Upper lobe of right lung (tissue), 1 donor: ENCODE results near the gene ONECUT2. TPM values are rescaled to one million over a fixed set of nuclear protein-coding genes. Genes with fewer than 3 reads are reported as not detected.

ENCODE experiments used
- ATAC-seq: fragments of 200-7000 bp; cut with Tn5 transposase; one replicate; pipeline ENCODE4 v1.9.1; 2020; ENCODE audit warnings: mild to moderate bottlenecking, moderate library complexity
- DNase-seq: peaks from one replicate; pipeline ENCODE4 v3.0.0-alpha.2; 2020
- H3K27ac ChIP-seq: fragments of 200-600 bp; one replicate; pipeline ENCODE4 v1.8.0; 2022
- H3K27me3 ChIP-seq: fragments of 200-600 bp; one replicate; pipeline ENCODE4 v1.8.0; 2022; ENCODE audit warnings: mild to moderate bottlenecking
- H3K36me3 ChIP-seq: fragments of 200-600 bp; one replicate; pipeline ENCODE4 v1.8.0; 2022
- H3K4me1 ChIP-seq: fragments of 200-600 bp; one replicate; pipeline ENCODE4 v1.8.0; 2022
- H3K4me3 ChIP-seq: fragments of 200-600 bp; one replicate; pipeline ENCODE4 v1.8.0; 2022; ENCODE audit warnings: mild to moderate bottlenecking
- H3K9me3 ChIP-seq: fragments of 200-600 bp; one replicate; pipeline ENCODE4 v1.8.0; 2022
- intact Hi-C: fragments of 100-400 bp; cut with DNase I; formaldehyde crosslinking; loops from one replicate; pipeline ENCODE4 v1.11.0; 2022
- total RNA-seq: library from RNA; stranded (reverse); fragmentation: NEBNext Ultra II Directional; extraction: Animal tissue kit (Norgen Biotek cat#: 25700); gene quantifications from one replicate; pipeline ENCODE4 v1.2.1, GENCODE V29; 2021
- TF ChIP-seq, protein P1 (sequence below): fragments of 200-600 bp; IDR thresholded peaks from one replicate; pipeline ENCODE4 v1.8.0; 2022; ENCODE audit warnings: antibody characterized with exemption
- donor health status: DM: no; HTN: yes; CAD: no; lungs with severe emphysema.

ONECUT2 gene
- total RNA-seq, 1 donor from 2014 or later = 0.03 TPM

DNA sequence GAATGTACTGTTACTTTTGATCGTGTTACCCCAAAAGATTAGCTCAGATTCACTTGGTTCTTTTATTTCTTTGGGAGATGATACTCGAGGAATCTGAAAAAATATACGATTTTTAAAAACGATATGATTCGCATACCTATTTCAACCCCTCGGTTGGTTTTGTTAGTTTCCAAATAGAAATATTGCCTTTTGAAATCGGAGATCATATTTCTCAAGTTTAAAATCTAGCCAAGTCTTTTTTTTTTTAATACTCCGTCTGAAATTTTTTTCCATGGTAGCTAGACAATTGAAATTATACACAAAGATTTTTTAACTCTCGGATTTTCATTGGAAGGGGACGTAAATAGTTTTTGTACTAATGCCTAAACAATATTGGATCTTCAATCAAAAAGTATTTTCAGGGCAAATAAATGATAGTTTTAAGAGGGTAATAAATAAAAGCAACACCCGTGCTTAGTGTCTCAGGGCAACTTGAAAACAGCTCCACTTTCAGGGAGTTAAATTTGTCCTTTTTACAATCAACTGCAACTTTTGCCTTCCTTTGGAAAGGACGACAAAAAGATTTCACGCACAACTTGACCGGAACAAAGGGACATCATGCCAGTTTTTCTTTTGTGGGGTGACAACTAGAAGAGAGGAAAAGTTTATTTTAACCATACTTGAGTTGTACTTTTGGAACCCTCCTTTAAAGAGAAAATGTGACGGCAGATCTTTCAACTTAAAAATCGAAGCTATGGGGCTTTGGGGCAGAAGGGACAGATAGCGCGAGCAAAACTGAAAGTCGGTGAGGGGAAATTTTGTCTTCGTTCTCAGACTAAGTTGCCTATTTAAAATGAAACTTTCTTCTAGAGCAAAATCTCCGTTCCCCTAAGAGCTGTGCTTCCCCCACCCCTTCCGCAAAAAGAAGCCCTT, 5.8 kb upstream of the ONECUT2 start:
- ATAC-seq (no peak), DNase-seq (no peak)
- H3K27ac ChIP-seq = no peak overlapping the region
- TF ChIP-seq, protein P1, sequence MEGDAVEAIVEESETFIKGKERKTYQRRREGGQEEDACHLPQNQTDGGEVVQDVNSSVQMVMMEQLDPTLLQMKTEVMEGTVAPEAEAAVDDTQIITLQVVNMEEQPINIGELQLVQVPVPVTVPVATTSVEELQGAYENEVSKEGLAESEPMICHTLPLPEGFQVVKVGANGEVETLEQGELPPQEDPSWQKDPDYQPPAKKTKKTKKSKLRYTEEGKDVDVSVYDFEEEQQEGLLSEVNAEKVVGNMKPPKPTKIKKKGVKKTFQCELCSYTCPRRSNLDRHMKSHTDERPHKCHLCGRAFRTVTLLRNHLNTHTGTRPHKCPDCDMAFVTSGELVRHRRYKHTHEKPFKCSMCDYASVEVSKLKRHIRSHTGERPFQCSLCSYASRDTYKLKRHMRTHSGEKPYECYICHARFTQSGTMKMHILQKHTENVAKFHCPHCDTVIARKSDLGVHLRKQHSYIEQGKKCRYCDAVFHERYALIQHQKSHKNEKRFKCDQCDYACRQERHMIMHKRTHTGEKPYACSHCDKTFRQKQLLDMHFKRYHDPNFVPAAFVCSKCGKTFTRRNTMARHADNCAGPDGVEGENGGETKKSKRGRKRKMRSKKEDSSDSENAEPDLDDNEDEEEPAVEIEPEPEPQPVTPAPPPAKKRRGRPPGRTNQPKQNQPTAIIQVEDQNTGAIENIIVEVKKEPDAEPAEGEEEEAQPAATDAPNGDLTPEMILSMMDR = no peak
- H3K4me1 ChIP-seq = no peaks in the 10 kb centered on the region
- H3K36me3 ChIP-seq = no peaks in the 10 kb centered on the region
- H3K4me3 ChIP-seq = no peak overlapping the region
- H3K27me3 ChIP-seq = peaks cover 97% of the 10 kb centered on the region
- intact Hi-C loops = no loop called here
- no peaks in the 10 kb centered on the region for H3K9me3 ChIP-seq

DNA sequence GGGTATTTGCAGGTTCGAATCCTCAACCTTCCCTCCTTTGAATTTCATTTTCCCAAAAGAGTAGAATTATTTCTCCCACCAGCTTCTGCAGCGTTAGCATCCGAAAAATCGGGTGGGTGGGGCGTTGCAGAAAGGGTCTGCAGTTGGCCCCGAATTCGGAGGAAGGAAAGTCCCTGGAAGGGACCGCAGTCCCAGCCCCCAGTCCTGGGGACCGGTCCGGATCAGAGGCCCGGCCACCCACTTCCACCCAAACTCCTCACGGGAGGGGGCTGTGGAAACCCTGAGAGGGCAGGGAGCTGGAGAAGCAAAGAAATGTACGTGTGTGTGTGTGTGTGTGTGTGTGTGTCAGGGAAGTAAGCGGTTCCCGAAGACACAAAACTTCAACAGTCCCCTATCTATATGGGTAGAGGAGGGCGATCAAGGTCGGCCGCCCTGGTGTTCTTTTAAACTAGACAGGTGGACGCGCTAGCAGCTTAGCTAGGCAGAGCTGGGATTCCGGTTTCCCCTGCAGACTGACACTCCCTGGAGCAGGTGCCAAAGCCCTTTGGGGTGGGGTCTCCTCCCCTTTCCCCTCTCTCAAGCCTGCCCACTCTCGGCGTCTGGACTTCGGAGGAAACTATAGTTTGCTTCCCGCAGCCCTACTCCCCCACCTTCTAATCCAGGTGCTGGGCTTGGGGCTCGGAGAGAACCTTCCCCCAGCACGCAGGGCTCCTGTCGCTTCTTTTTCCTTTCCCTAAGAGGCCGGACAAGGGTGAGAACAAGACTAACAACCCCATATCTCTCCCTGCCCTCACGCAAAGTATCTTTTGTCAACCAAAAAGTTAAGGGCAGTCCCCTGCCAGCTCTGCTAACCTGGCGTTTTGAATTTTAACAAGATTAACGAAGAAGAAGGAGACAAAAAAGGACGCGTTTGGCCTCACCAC, 4.8 kb upstream of the ONECUT2 start:
- Histone ChIP-seq H3K27me3 (peaks cover 97% of the 10 kb centered on the region), H3K4me1 (no peaks in the 10 kb centered on the region), H3K36me3 (no peaks in the 10 kb centered on the region), H3K9me3 (no peaks in the 10 kb centered on the region), H3K27ac (no peak overlapping the region), H3K4me3 (no peak overlapping the region)
- intact Hi-C loops = no loop called here
- no peak for DNase-seq
- ATAC-seq = no peak
- TF ChIP-seq, protein P1 = no peak

- no peak for DNase-seq
- intact Hi-C loops = no loop called here
- Histone ChIP-seq H3K4me3 (no peak overlapping the region), H3K4me1 (no peaks in the 10 kb centered on the region), H3K27me3 (peaks cover 90% of the 10 kb centered on the region), H3K9me3 (no peaks in the 10 kb centered on the region), H3K36me3 (no peaks in the 10 kb centered on the region), H3K27ac (no peak overlapping the region)
- no peak for ATAC-seq
- TF ChIP-seq, protein P1 = no peak
Observed at GRCh38 chr18:57431002-57431382, 4.2 kb upstream of the ONECUT2 start.

DNA sequence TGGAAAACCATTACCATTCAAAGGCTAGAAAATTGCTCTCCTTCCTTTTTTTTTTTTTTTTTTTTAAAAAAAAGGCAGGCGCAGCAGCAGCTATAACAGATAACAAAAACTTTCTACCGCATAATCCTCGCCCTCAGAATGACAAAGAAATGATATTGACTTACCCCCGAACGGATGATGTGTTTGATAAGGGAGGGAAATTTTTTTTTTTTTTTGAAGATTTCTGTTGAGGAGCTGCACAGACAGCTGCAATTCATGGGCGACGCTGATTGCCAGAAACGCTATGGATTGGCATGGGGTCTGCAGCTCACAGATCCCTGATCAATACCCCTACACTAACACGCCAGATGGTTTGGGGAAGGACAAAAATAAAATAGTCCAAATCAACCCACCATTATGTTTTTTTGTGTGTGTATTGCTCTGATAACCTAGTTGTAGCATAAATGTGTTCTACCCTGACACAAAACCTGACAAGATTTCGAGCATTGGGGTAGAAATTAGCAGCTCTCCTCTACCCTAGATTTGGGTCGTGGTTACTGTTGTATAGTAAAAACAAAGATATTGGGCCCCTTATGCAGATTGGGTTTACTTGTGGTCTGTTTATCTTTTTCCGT, 3.6 kb upstream of the ONECUT2 start:
- no peak for ATAC-seq
- no peak overlapping the region for H3K27ac ChIP-seq
- DNase-seq = no peak
- intact Hi-C loops = no loop called here
- H3K4me1 ChIP-seq = no peaks in the 10 kb centered on the region
- H3K4me3 ChIP-seq = no peak overlapping the region
- H3K27me3 ChIP-seq = peaks cover 90% of the 10 kb centered on the region
- no peaks in the 10 kb centered on the region for H3K36me3 ChIP-seq
- TF ChIP-seq, protein P1 = no peak
- H3K9me3 ChIP-seq = no peaks in the 10 kb centered on the region

DNA sequence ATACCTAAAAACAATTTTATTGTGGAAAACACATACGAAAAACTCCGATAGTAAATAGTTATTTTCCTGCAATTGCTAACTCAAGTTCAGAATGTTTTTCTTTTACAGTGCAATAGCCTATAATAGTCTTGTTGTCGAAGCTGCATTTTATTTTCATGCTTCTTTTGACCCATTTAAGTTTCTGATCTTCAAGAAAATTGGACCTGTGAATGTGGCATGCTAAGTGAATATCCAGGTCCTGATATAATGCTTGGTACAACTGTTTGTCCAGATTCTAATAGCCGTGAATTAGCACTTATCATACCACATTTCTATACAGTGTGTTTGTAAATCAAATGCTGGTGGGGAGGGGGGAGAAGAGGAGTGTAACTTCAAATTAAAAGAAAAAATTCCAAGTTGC, 3.0 kb upstream of the ONECUT2 start:
- Histone ChIP-seq H3K4me3 (no peak overlapping the region), H3K27ac (no peak overlapping the region), H3K27me3 (peaks cover 90% of the 10 kb centered on the region), H3K4me1 (no peaks in the 10 kb centered on the region), H3K9me3 (no peaks in the 10 kb centered on the region), H3K36me3 (no peaks in the 10 kb centered on the region)
- intact Hi-C loops = no loop called here
- ATAC-seq (no peak), DNase-seq (no peak)
- TF ChIP-seq, protein P1 = no peak
